HFFc6 (cell line): Measurements from ENCODE around the gene INPP5D. TPM values are rescaled to one million over a fixed set of nuclear protein-coding genes. Genes with fewer than 3 reads are reported as not detected.

Experiments
- DNase-seq: peaks from one replicate; pipeline ENCODE4 v3.0.0-alpha.2; 2018
- H3K27ac Mint-ChIP-seq: 2 replicates; pipeline ENCODE4 v1.8.0; 2020; ENCODE audit warnings: mild to moderate bottlenecking, mixed read lengths
- H3K27me3 Mint-ChIP-seq: 2 replicates; pipeline ENCODE4 v1.8.0; 2021; ENCODE audit warnings: mild to moderate bottlenecking, moderate library complexity, mixed read lengths; ENCODE audit not compliant: insufficient read depth
- H3K36me3 Mint-ChIP-seq: 2 replicates; pipeline ENCODE4 v1.8.0; 2021; ENCODE audit warnings: low read depth, mixed read lengths
- H3K4me1 Mint-ChIP-seq: 2 replicates; pipeline ENCODE4 v1.8.0; 2020; ENCODE audit warnings: low read depth, mixed read lengths
- H3K4me3 Mint-ChIP-seq: 2 replicates; pipeline ENCODE4 v1.8.0; 2020; ENCODE audit warnings: mild to moderate bottlenecking, moderate library complexity, mixed read lengths
- H3K9me3 Mint-ChIP-seq: 2 replicates; pipeline ENCODE4 v1.8.0; 2020; ENCODE audit warnings: mild to moderate bottlenecking, mixed read lengths
- CTCF ChIP-seq: fragments of 200-600 bp; sonication (generic); IDR thresholded peaks from 2 replicates; pipeline ENCODE4 v1.5.0; 2021; ENCODE audit warnings: antibody characterized with exemption, mild to moderate bottlenecking
- total RNA-seq, 6 experiments: library from RNA; stranded (reverse); fragmentation: NEBNext Ultra II Directional; extraction: Animal tissue kit (Norgen Biotek cat#: 25700); gene quantifications; 2 replicates in 1 of 6; 3 replicates in 5 of 6; pipeline ENCODE4 v1.2.3, GENCODE V29; 2021

The INPP5D gene
- total RNA-seq, 6 experiments from 2014 or later: 0.19 to 0.66 (median 0.43) TPM; not detected in 1

GRCh38 chr2:233026198-233026813, 33.8 kb upstream of the INPP5D start:
- Mint-ChIP-seq H3K4me3 (peak overlapping the region; percentile 67), H3K27me3 (no peaks in the 10 kb centered on the region; the same call in none of the 2 replicates), H3K4me1 (peaks cover 42% of the 10 kb centered on the region), H3K9me3 (no peaks in the 10 kb centered on the region), H3K27ac (peak overlapping the region; percentile 63), H3K36me3 (no peaks in the 10 kb centered on the region)
- TF ChIP-seq CTCF: peak; percentile 21; the same call in 1 of the 2 replicates
- peak; percentile 77 for DNase-seq

- DNase-seq: peak; percentile 71
- no peak for TF ChIP-seq CTCF
- Mint-ChIP-seq H3K4me1 (peaks cover 57% of the 10 kb centered on the region), H3K36me3 (no peaks in the 10 kb centered on the region), H3K4me3 (peak overlapping the region; percentile 1; the same call in 1 of the 2 replicates), H3K27me3 (no peaks in the 10 kb centered on the region; the same call in none of the 2 replicates), H3K27ac (peak overlapping the region; percentile 68), H3K9me3 (no peaks in the 10 kb centered on the region)
These were observed 30.8 kb upstream of the INPP5D start for GRCh38 chr2:233029321-233029720.

- Mint-ChIP-seq H3K9me3 (peaks cover 4% of the 10 kb centered on the region), H3K36me3 (no peaks in the 10 kb centered on the region), H3K4me3 (no peak overlapping the region), H3K4me1 (peaks cover 43% of the 10 kb centered on the region), H3K27me3 (no peaks in the 10 kb centered on the region; the same call in 1 of the 2 replicates), H3K27ac (no peak overlapping the region)
- DNase-seq: no peak
- TF ChIP-seq CTCF: no peak
These were observed 28.3 kb upstream of the INPP5D start for GRCh38 chr2:233031556-233032500.

- H3K9me3 Mint-ChIP-seq: peaks cover 10% of the 10 kb centered on the region
- no peak within 1 kb of the TSS for H3K4me3 Mint-ChIP-seq
- H3K27me3 Mint-ChIP-seq: peaks cover 3% of the 10 kb centered on the region
- DNase-seq: no peak
- no peak within 1 kb of the TSS for H3K27ac Mint-ChIP-seq
- peaks cover 43% of the 10 kb centered on the region for H3K4me1 Mint-ChIP-seq
- H3K36me3 Mint-ChIP-seq: peaks cover under 1% of the 10 kb centered on the region; the same call in 1 of the 2 replicates
- TF ChIP-seq CTCF: no peak
These were observed 27.4 kb upstream of the INPP5D start, which contains the start of gene NEU2 for GRCh38 chr2:233032551-233033320. TSS of gene NEU2 (plus strand) at chr2:233032672. CDS start at chr2:233032672, 0 bp downstream.

GRCh38 chr2:233033672-233034071, 26.5 kb upstream of the INPP5D start:
- Mint-ChIP-seq H3K27ac (no peak overlapping the region), H3K27me3 (peaks cover 3% of the 10 kb centered on the region; the same call in 1 of the 2 replicates), H3K4me3 (no peak overlapping the region), H3K4me1 (peaks cover 41% of the 10 kb centered on the region), H3K36me3 (peaks cover 4% of the 10 kb centered on the region; the same call in 1 of the 2 replicates), H3K9me3 (peaks cover 10% of the 10 kb centered on the region)
- no peak for TF ChIP-seq CTCF
- DNase-seq: peak; percentile 14
